Measurements from ENCODE around the gene KRT72. TPM values are rescaled to one million over a fixed set of nuclear protein-coding genes. Genes with fewer than 3 reads are reported as not detected.

Gene KRT72
- total RNA-seq, 1 donor from 2014 or later, result not detected

GRCh38 chr12:52581481-52581880, 19.8 kb downstream of the KRT72 start:
- no peak for DNase-seq (ENCODE audit: low spot score in 2 of 2)

DNA sequence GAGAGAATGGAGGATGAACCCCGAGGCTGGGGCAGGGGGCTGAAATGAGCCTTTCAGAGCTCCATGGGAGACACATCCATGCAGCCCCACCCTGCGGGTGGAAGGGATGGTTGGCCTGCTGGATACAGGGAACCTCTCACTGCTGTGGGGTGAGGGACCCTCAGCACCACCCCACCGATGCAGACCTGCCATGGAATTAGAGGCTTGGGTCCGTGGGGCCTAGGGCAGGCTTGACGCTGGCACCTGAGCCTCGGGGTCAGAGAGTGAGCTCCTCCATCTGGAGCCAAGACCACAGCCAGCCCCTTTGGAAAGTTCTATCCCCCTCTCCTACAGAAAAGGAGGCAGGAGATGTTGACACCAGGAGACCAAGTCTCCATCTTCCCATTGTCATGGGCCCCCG, 20.2 kb downstream of the KRT72 start:
- DNase-seq (ENCODE audit: low spot score in 2 of 2) (no peak), FAIRE-seq (no peak)

More at GRCh38 chr12:52581481-52581880, 19.8 kb downstream of the KRT72 start:
- FAIRE-seq, result no peak

GRCh38 chr12:52580496-52580895, 20.8 kb downstream of the KRT72 start:
- no peak for FAIRE-seq
- DNase-seq (ENCODE audit: low spot score in 2 of 2), result no peak

DNA sequence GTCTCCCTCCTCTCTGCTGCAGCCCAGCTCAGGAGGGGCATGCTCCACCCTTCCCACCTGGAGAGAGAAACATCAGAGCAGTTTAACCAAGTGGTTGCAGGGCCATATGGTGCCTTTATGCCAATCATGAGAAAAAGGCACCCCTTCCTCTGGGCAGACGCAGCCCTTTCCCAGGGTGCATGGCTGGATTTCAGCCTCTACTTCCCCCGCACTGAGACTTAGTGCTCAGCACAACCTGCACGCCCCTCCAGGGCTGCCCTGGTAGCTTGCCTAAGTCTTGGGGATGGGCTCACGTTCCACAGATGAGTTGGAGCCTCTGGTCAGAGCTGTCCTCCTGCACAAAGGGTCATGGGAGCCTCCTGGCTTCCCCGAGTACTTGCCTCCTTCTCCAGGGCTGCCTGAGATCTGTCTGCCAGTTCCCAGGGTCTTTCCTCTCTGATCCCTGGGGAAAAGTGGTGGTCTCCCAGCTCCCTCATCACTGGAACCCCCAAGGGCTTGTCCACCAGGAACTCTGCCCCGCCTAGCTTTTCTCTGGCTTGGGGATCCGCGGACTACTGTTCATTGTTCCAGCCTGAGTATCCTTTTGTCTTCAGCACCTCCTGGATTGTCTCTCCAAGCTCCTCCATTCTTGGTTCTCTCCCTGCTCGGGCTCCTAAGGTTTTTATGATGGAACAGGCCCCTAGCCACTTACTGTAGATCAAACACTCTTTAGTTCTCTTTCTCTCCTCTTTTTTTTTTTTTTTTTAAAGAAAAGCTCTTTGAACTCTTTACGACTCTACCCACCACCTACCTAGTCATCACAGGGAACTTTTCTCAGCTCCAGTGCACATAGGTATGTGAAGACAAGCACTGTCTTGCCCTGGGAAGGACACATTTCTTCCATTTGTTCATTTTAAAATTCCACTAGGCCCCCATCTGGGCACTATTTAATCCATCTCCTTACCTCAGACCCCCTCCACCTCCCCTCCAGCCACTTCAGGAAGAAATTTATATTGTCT, 21.5 kb downstream of the KRT72 start:
- DNase-seq (ENCODE audit: low spot score in 2 of 2) (no peak), FAIRE-seq (no peak)

DNA sequence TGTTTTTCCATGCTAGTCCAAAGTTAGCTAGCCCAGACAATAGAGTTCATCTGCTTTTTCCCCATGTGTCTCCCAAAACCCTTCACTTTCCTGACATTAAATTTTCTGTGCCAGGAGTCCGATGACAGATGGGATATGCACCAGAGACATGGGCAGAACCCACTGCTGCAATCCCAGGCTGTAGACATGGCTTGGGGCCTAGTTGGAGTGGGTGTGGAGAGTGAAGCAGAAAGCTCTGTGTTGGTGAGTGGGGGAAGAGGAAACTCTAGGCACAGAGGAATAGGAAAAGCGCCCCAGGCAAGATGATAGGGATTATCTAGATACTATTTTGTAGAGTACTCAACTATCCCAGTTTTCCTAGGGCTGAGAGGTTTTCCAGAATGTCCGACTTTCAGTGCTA, 22.8 kb downstream of the KRT72 start:
- FAIRE-seq (no peak), DNase-seq (ENCODE audit: low spot score in 2 of 2) (no peak)

GRCh38 chr12:52577316-52577715, 23.9 kb downstream of the KRT72 start:
- no peak for DNase-seq (ENCODE audit: low spot score in 2 of 2)

GRCh38 chr12:52575948-52576347, 25.3 kb downstream of the KRT72 start:
- FAIRE-seq (no peak), DNase-seq (ENCODE audit: low spot score in 2 of 2) (no peak)

More at GRCh38 chr12:52577316-52577715, 23.9 kb downstream of the KRT72 start:
- no peak for FAIRE-seq

GRCh38 chr12:52575256-52575655, 26.0 kb downstream of the KRT72 start:
- FAIRE-seq, result no peak
- no peak for DNase-seq (ENCODE audit: low spot score in 2 of 2)

DNA sequence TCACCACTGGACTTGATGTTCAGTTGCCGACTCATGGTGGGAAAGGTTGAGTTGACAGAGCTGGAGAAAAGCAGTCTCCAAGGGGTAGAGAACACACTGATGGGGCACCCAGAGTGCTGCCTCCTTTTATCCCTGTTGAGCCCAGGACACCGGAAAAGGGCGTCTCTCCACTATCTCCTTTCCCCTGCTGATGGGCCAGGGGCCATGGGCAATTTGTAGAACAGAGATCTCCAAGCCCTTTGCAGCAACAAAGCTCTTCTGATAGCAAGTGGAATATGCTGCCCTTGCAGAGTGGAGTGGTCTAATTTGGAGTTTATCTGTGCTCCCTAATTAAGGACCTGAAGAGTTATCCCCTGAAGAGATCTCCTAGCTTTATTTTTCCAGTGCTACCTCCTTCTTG, 27.5 kb downstream of the KRT72 start, which contains the start of gene KRT74:
KRT74 (minus strand) TSS at position 101 of the 400 bp plus-strand sequence; CDS start at position 35, 66 bp downstream.
- FAIRE-seq (no peak), DNase-seq (ENCODE audit: low spot score in 2 of 2) (no peak)

DNA sequence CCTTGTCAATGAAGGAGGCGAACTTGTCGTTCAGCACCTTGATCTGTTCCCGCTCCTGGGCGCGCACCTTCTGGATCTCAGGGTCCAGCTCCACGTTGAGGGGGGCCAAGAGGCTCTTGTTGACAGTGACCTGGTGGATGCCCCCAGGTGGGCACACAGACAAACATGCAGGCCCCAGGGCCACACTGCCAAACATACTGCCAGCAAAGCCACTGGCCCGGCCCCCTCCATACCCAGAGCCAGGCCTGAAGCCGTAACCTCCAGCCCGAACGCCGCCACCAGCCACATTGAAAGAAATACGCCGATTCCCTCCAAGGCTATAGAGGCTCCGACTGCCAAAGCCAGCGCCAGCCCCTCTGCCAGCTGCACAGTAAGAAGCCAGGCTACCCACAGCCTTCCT, 28.0 kb downstream of the KRT72 start:
- no peak for FAIRE-seq
- no peak for DNase-seq (ENCODE audit: low spot score in 2 of 2)

- FAIRE-seq (no peak), DNase-seq (ENCODE audit: low spot score in 2 of 2) (no peak)
Measured at GRCh38 chr12:52570511-52570910, 30.8 kb downstream of the KRT72 start.

DNA sequence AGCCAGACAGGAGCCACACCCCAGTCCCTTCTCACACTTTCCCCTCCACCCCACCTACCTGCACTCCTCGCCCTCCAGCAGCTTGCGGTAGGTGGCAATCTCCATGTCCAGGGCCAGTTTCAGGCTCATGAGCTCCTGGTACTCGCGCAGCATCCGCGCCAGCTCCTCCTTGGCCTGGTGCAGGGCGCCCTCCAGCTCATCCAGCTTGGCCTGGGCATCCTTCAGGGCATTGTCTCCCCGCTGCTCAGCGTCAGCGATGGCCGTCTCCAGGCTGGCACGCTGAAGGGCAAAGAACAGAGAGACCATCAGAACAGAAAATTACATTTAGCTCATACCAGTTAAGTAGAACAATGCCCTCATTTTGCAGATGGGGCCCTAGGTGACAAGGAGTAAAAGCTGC, 33.2 kb downstream of the KRT72 start:
- FAIRE-seq, result no peak
- DNase-seq (ENCODE audit: low spot score in 2 of 2), result no peak

GRCh38 chr12:52566847-52567291, 34.4 kb downstream of the KRT72 start:
- FAIRE-seq (no peak), DNase-seq (ENCODE audit: low spot score in 2 of 2) (no peak)

GRCh38 chr12:52564582-52564981, 36.7 kb downstream of the KRT72 start:
- DNase-seq (ENCODE audit: low spot score in 2 of 2) (no peak), FAIRE-seq (no peak)

DNA sequence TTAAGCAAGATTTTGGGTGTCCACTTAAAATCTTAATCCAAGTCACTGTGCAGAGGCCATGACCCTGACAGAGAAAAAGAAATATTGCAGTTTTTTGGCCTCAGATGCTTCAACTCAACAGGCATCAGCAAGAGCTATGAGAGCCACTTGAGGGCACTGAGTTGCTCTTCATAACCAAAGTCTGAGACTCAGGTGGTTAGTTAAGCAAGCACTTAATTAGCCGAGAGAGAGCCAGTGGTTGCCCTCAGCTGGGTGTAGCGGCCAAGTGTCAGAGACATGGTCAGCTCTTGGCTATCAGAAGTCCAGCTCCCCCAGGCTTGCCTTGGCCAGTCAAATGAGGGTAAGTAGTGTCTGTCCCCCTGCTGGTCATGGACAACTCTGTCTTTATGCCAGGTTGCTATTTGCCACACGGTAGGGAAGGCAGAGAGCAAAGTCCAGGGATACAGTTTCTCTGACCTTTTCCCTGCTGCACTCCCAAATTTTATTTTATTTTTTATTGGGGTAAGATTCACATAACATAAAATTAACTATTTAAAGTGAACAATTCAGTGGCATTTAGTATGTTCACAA, 39.3 kb downstream of the KRT72 start:
- DNase-seq (ENCODE audit: low spot score in 2 of 2) (no peak), FAIRE-seq (no peak)

GRCh38 chr12:52559979-52560378, 41.3 kb downstream of the KRT72 start:
- no peak for DNase-seq (ENCODE audit: low spot score in 2 of 2)
- no peak for FAIRE-seq

- FAIRE-seq, result no peak
- DNase-seq (ENCODE audit: low spot score in 2 of 2), result no peak
Measured at GRCh38 chr12:52558781-52559445, 42.4 kb downstream of the KRT72 start.

DNA sequence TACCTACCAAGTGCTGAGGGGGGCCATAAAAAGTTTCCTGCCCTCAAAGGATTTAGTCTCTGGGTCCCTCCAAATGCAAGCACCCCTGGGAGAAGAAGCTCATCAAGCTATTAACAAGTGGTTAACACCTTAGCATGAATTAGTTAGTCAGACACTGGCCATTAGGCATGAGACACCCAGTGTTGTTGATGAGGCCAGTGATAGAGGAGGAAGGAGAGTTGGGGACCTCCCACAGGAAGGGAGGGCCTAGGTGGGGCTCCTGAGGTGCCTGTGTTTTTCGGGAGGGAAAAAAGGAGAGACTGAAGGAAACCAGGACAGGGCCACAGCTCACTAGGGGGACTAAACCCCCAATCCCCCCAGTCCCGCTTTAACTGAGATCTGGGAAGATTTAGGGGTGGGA, 43.8 kb downstream of the KRT72 start:
- no peak for DNase-seq (ENCODE audit: low spot score in 2 of 2)
- no peak for FAIRE-seq

DNA sequence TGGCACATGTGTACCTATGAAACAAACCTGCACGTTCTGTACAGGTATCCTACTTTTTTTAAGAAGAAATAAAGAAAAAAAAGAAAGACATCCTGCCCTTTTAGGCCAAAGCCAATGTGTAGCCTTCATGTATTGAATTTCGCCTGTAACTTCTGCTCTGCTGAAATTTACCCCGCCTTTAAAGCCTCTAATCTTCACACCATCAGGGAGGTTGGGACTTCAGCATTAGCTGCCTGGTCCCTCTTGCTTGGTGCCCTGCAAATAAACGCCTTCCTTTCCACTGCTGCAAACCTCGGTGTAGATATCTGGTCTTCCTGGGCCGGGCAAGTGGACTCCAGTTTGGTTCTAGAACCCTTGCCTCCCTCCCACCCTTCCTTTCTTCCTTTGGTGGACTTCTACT, 45.7 kb downstream of the KRT72 start:
- FAIRE-seq (no peak), DNase-seq (ENCODE audit: low spot score in 2 of 2) (no peak)

- FAIRE-seq (no peak), DNase-seq (ENCODE audit: low spot score in 2 of 2) (no peak)
Measured at GRCh38 chr12:52552681-52553195, 48.5 kb downstream of the KRT72 start, which contains the start of gene KRT71. KRT71 (minus strand) TSS chr12:52553145; CDS start chr12:52553077, 68 bp downstream.

DNA sequence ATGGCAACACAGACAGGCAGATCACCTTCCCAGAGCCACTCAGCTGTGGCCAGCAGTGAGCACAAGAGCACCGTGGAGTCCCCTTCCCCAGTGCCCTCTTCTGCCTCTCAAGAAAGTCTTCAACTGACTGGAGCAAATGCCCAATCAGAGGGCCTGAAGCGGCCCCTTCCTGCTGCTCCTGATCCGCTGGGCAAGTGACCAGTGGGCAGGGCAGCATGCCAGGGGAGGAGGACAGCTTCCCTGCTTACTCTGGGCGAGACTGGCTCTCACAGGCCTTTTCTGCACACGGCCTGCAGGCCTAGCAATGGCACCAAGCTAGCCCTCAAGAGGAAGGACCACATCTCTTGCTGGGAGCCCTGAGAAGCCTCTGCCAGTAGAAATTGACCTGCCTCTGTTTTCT, 49.2 kb downstream of the KRT72 start:
- DNase-seq (ENCODE audit: low spot score in 2 of 2), result no peak
- no peak for FAIRE-seq

All from frontal cortex (tissue), 4 donors.